NB4 (cell line): ENCODE data around the gene NRN1L.
A peak's percentile ranks its signal among the peaks of the same experiment; 100 is the strongest.

Experiments used
- DNase-seq: peaks from one replicate; pipeline ENCODE4 v3.0.0; 2010; ENCODE audit warnings: low read depth
- H3K4me3 ChIP-seq: one replicate; pipeline ENCODE4 v1.5.1; 2011; ENCODE audit warnings: mild to moderate bottlenecking, low read depth, low read length, moderate library complexity
- MYC ChIP-seq: IDR thresholded peaks from 2 replicates; pipeline ENCODE4 v1.6.1; 2011; ENCODE audit warnings: low read depth, low read length
- POLR2A ChIP-seq: IDR thresholded peaks from 2 replicates; pipeline ENCODE4 v1.6.1; 2011; ENCODE audit warnings: mild to moderate bottlenecking; ENCODE audit not compliant: insufficient read length; ENCODE audit errors: extremely low read depth
- TF ChIP-seq, protein P1 (sequence below): IDR thresholded peaks from one replicate; pipeline ENCODE4 v1.5.1; 2012; ENCODE audit warnings: low read depth, low read length
- TF ChIP-seq, protein P2 (sequence below): IDR thresholded peaks from 2 replicates; pipeline ENCODE4 v1.6.1; 2011; ENCODE audit warnings: low read depth, low read length

NRN1L gene

GRCh38 chr16:67872631-67873434 lies 11.9 kb upstream of the NRN1L start, which contains the start of gene EDC4:
TSS of gene EDC4 (plus strand) at chr16:67873052. CDS start at chr16:67873262, 210 bp downstream.
- H3K4me3 ChIP-seq, result peak within 1 kb of the TSS; percentile 79
- TF ChIP-seq POLR2A, result peak; percentile 81
- TF ChIP-seq, protein P1, sequence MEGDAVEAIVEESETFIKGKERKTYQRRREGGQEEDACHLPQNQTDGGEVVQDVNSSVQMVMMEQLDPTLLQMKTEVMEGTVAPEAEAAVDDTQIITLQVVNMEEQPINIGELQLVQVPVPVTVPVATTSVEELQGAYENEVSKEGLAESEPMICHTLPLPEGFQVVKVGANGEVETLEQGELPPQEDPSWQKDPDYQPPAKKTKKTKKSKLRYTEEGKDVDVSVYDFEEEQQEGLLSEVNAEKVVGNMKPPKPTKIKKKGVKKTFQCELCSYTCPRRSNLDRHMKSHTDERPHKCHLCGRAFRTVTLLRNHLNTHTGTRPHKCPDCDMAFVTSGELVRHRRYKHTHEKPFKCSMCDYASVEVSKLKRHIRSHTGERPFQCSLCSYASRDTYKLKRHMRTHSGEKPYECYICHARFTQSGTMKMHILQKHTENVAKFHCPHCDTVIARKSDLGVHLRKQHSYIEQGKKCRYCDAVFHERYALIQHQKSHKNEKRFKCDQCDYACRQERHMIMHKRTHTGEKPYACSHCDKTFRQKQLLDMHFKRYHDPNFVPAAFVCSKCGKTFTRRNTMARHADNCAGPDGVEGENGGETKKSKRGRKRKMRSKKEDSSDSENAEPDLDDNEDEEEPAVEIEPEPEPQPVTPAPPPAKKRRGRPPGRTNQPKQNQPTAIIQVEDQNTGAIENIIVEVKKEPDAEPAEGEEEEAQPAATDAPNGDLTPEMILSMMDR, result no peak
- TF ChIP-seq, protein P2, sequence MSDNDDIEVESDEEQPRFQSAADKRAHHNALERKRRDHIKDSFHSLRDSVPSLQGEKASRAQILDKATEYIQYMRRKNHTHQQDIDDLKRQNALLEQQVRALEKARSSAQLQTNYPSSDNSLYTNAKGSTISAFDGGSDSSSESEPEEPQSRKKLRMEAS, result peak; percentile 75
- TF ChIP-seq MYC, result peak; percentile 88
- peak; percentile 87 for DNase-seq

DNA sequence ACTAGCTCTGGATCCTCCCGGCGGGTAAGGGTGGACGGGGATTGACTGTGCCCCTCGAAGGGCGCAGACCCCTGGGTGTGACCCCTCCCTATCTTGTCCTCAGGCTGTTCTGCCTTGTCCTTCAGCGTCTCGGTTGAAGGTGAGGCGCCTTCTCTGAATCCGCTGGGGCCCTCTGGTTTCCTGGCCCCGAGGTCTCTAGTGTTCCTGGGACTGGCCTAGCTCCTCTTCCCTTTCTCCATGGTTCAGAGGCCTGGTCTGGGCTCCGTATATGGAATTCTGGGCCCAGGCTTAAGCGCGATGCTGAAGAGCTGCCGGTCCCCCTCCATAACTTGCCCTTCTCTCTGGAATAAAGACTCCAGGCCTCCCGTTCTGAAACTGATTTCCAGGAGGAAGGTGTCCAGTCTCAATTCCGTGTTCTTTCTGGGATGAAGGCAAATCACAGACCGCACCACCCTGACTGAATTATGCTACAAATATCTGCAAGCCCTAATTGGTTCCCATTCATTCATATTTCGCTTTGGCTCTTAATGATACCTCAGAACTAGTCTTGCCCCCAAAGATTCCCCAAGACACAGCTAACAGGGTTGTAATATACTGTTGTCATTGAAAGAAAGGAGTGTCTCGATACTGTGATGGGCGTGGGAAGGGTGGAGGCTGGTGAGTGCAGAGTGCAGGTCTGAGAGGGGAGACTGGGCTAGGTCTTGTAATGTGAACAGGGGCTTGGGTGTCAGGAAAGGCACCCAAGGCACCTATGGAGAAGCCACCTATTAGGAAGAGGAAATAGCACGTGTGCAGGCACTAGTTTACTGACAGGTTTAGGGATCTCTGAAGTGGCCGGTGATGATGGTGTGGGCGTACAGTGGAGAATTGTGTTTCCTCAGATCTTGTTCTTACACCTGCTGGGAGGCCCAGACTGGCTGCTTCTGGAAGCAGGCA lies 11.0 kb upstream of the NRN1L start:
- DNase-seq, result no peak
- H3K4me3 ChIP-seq, result peak overlapping the region; percentile 79
- no peak for TF ChIP-seq POLR2A
- TF ChIP-seq, protein P2, result no peak
- no peak for TF ChIP-seq MYC
- TF ChIP-seq, protein P1, result no peak

DNA sequence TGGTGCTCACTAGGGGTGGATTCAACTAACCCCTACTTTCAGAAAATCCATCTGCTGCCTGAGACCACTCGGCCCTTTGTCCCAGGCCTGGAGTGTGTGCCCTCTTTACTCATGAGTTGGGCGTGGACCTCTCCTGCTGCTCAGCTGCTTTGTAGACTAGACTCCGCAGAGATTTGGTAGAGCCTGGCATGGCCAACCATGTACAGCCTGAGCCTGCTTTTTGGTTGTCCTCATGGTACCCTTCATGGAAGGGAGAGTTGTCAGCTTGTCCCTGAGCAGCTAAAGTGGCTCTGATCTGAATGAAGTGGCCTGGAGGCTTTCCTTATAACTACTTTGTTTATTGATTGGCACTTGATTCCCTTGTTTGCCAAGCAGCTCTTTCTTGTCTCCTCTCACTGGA lies 10.3 kb upstream of the NRN1L start:
- TF ChIP-seq POLR2A (no peak), MYC (no peak)
- TF ChIP-seq, protein P1, result no peak
- TF ChIP-seq, protein P2, result no peak
- peak overlapping the region; percentile 79 for H3K4me3 ChIP-seq
- no peak for DNase-seq

GRCh38 chr16:67877064-67877463 lies 7.6 kb upstream of the NRN1L start:
- no peak for DNase-seq
- no peak overlapping the region for H3K4me3 ChIP-seq
- TF ChIP-seq POLR2A (no peak), MYC (no peak)
- TF ChIP-seq, protein P2, result no peak
- TF ChIP-seq, protein P1, result no peak

- TF ChIP-seq MYC (no peak), POLR2A (no peak)
- TF ChIP-seq, protein P2, result no peak
- TF ChIP-seq, protein P1, result no peak
- no peak overlapping the region for H3K4me3 ChIP-seq
- no peak for DNase-seq
These were observed 6.5 kb upstream of the NRN1L start for GRCh38 chr16:67878232-67878631.
